HFF-Myc (cell line): ENCODE measurements around the gene HDDC2.

ENCODE experiments used
- DNase-seq: peaks from one replicate; pipeline ENCODE4 v3.0.0-alpha.2; 2011; ENCODE audit warnings: low read depth; ENCODE audit errors: extremely low read depth
- H3K4me3 ChIP-seq: replicated peaks from 2 replicates; pipeline ENCODE4 v1.5.1; 2011; ENCODE audit warnings: low read depth, mild to moderate bottlenecking, control low read depth, low read length
- CTCF ChIP-seq: IDR thresholded peaks from 2 replicates; pipeline ENCODE4 v1.5.1; 2012; ENCODE audit warnings: mild to moderate bottlenecking, low read depth, low read length, control low read depth; ENCODE audit errors: missing control alignments

The HDDC2 gene

GRCh38 chr6:125231574-125232343 lies 70.0 kb downstream of the HDDC2 start:
- no peak for TF ChIP-seq CTCF
- H3K4me3 ChIP-seq = no peak overlapping the region
- DNase-seq = no peak

- no peak for DNase-seq
- TF ChIP-seq CTCF = no peak
- H3K4me3 ChIP-seq = no peak overlapping the region
These were observed 70.6 kb downstream of the HDDC2 start for GRCh38 chr6:125231133-125231532.

- no peak overlapping the region for H3K4me3 ChIP-seq
- no peak for TF ChIP-seq CTCF
- no peak for DNase-seq
These were observed 71.1 kb downstream of the HDDC2 start for GRCh38 chr6:125230674-125231073.

- no peak for TF ChIP-seq CTCF
- no peak for DNase-seq
- H3K4me3 ChIP-seq = no peak overlapping the region
These were observed 72.7 kb downstream of the HDDC2 start for GRCh38 chr6:125228981-125229479.

GRCh38 chr6:125227244-125227643 lies 74.5 kb downstream of the HDDC2 start:
- TF ChIP-seq CTCF = no peak
- H3K4me3 ChIP-seq = no peak overlapping the region
- no peak for DNase-seq
